Measurements from ENCODE around the gene CPT1A. TPM values are rescaled to one million over a fixed set of nuclear protein-coding genes. Genes with fewer than 3 reads are reported as not detected.

The CPT1A gene
- total and polyA plus RNA-seq, 10 of the 15 experiments (the other 5 are each of a cell fraction or from before 2014, with no cell fraction given), result 1.1 to 17.5 (median 6.0) TPM

DNA sequence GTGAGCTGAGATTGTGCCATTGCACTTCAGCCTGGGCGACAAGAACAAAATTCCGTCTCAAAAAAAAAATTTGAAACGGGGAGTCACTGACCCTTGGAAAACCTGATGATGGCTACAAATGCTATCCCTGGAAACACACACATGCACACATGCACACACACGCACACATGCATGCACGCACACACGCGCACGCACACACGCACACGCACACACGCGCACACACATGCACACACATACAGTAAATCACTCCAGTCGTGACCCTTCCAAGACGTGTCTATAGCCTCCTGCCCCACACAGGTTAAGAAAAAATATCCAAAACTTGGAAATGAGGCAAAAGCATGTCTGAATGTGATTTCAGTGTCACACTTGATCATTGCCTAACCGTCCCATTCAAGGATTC lies 6.7 kb upstream of the CPT1A start:
- ATAC-seq (no peak), FAIRE-seq (no peak), DNase-seq (ENCODE audit: low read depth, low spot score) (no peak)
- in situ Hi-C loops (cut with MboI) (no loop called here), intact Hi-C loops (cut with micrococcal nuclease; ENCODE audit: unreplicated experiment) (loop anchor here (10.0 kb wide), 2 partner anchors 206 to 214 kb away; no protein-coding TSS in a partner anchor)
- H2AFZ ChIP-seq (ENCODE audit: control insufficient read depth, low read depth, low read length), result no peak overlapping the region
- no peaks in the 10 kb centered on the region for H3K36me3 ChIP-seq (ENCODE audit: control insufficient read depth in 2 of 2, insufficient read depth in 2 of 2, low read length in 1 of 2)
- SMC1A ChIA-PET (ENCODE audit: uncharacterized antibody, unreplicated experiment), result no interaction called here
- RAD21 ChIA-PET (ENCODE audit: unreplicated experiment), result no interaction called here
- H4K20me1 ChIP-seq (ENCODE audit: control insufficient read depth, insufficient read depth), result no peaks in the 10 kb centered on the region
- H3K79me2 ChIP-seq (ENCODE audit: control insufficient read depth, insufficient read depth, low read length), result no peaks in the 10 kb centered on the region
- peaks cover 6% of the 10 kb centered on the region for H3K4me1 ChIP-seq (ENCODE audit: control insufficient read depth, insufficient read depth, low read length)
- POLR2A ChIA-PET, result no interaction called here
- H3K4me2 ChIP-seq (ENCODE audit: control insufficient read depth, insufficient read depth), result no peak overlapping the region
- no peak overlapping the region for H3K27ac ChIP-seq (ENCODE audit: control insufficient read depth, insufficient read depth)
- H3K9me3 ChIP-seq (replicated peaks; ENCODE audit: control insufficient read depth, insufficient read depth, low read length), result no peaks in the 10 kb centered on the region
- 75% methylated on average over 15 of the region's 15 CpGs for WGBS (ENCODE audit: insufficient coverage, insufficient replicate concordance, low lambda C conversion rate, missing lambda C conversion rate)
- TF ChIP-seq ZZZ3 (IDR thresholded peaks at IDR 0.05; ENCODE audit: control insufficient read depth, insufficient read length, low read depth) (no peak), TCF3 (IDR thresholded peaks at IDR 0.05; ENCODE audit: borderline replicate concordance, insufficient read depth, low read depth, low read length) (peak; percentile 75; the same call in 1 of the 2 replicates), BCL3 (IDR thresholded peaks at IDR 0.05; ENCODE audit: borderline replicate concordance, insufficient read depth, low read depth, low read length, poor library complexity, severe bottlenecking) (peak; percentile 99), PBX3 (IDR thresholded peaks at IDR 0.05; ENCODE audit: insufficient replicate concordance, low read depth, low read length) (peak; percentile 69)
- H3K4me3 ChIP-seq, result no peak overlapping the region
- H3K27me3 ChIP-seq (replicated peaks in 1 of 2; ENCODE audit: control insufficient read depth in 2 of 2, insufficient read depth in 2 of 2, low read length in 1 of 2), result no peaks in the 10 kb centered on the region
- CTCF ChIA-PET, result no interaction called here
- H3K9ac ChIP-seq (ENCODE audit: control insufficient read depth, insufficient read depth, low read length), result no peak overlapping the region
- BruUV-seq (replicated peaks), result no TSS peak
